Measurements from ENCODE around the gene MGRN1. TPM values are rescaled to one million over a fixed set of nuclear protein-coding genes. Genes with fewer than 3 reads are reported as not detected.

MGRN1 gene
- total and polyA plus RNA-seq, 8 donors = 17.2 to 43.8 (median 30.8) TPM

- TF ChIP-seq CTCF (IDR thresholded peaks at IDR 0.05) = no peak
- H3K4me1 ChIP-seq = peaks cover 0 to 7% (median 0%) of the 10 kb centered on the region in 3 donors
- H3K9me3 ChIP-seq = no peaks in the 10 kb centered on the region
- ATAC-seq (no peak), DNase-seq (peak in 2 of 6 donors; percentile 23 to 52), FAIRE-seq (no peak)
- intact Hi-C loops (cut with DNase I) = no loop called here
- no peaks in the 10 kb centered on the region for H3K27me3 ChIP-seq
- 78 to 79% methylated on average over 19 of the region's 19 CpGs for WGBS, 2 donors
- peaks cover 0 to 4% (median 0%) of the 10 kb centered on the region in 3 donors for H3K36me3 ChIP-seq
- H3K4me3 ChIP-seq = no peak overlapping the region
- H3K27ac ChIP-seq = no peak overlapping the region
Observed at GRCh38 chr16:4690946-4691665, 66.5 kb downstream of the MGRN1 start.

DNA sequence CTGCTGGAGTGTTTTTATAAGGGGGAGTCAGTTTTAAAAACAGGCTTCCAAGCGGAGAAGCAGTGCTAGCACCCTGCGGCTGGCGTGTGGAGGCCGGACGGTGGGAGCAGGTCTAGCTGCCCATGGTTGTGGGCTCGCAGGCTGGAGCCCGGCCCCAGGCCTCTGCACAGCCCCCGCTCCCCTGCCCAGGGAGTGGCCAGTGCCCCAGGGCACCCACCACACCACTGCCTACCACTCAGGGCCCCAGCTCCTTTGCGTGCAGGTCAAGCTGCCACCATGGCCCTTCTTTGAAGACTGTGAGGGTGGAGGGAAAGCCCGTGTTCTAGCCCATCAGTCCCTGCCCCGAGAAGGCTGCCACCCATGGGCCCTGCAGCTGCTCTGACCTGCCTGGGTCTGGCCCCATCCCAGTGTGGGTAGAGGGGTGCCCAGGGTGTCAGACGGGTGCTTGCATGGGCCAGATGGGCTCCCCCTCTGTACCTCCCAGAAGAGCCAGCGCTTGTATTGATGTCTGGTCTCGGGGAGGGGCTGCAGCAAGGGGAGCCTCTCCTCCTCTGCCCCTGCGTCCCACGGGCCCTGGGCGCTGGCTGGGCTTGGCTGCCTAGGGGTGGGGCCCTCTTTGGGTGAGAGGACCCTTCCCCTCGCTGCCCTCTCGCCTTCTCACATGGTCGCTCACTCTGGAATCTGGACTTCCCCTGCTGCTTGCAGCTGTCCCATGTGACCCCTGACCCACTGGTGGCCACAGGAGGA lies 67.2 kb downstream of the MGRN1 start:
- intact Hi-C loops (cut with DNase I) = no loop called here
- ATAC-seq = no peak
- peaks cover 0 to 7% (median 0%) of the 10 kb centered on the region in 3 donors for H3K4me1 ChIP-seq
- H3K9me3 ChIP-seq = no peaks in the 10 kb centered on the region
- H3K36me3 ChIP-seq = peaks cover 0 to 7% (median 4%) of the 10 kb centered on the region in 3 donors
- WGBS, 2 donors = 86 to 88% methylated on average over 18 to 20 of the region's 20 CpGs
- H3K4me3 ChIP-seq = no peak overlapping the region
- TF ChIP-seq CTCF (IDR thresholded peaks at IDR 0.05) = no peak
- FAIRE-seq = no peak
- DNase-seq = peak in 3 of 6 donors; percentile 43 to 68 (median 57)
- no peaks in the 10 kb centered on the region for H3K27me3 ChIP-seq
- H3K27ac ChIP-seq = no peak overlapping the region

GRCh38 chr16:4692460-4693295 lies 68.1 kb downstream of the MGRN1 start:
- TF ChIP-seq CTCF (IDR thresholded peaks at IDR 0.05) = no peak
- Histone ChIP-seq H3K4me1 (peaks cover 0 to 7% (median 0%) of the 10 kb centered on the region in 3 donors), H3K9me3 (no peaks in the 10 kb centered on the region), H3K27me3 (no peaks in the 10 kb centered on the region), H3K4me3 (peak overlapping the region; percentile 27 to 99 (median 92)), H3K36me3 (peaks cover 0 to 9% (median 4%) of the 10 kb centered on the region in 3 donors), H3K27ac (peak overlapping the region; percentile 47 to 60 (median 51))
- ATAC-seq (peak; percentile 3 to 22 (median 14)), FAIRE-seq (no peak), DNase-seq (peak in 3 of 6 donors; percentile 53 to 70 (median 63))
- 20% methylated on average over 29 to 31 of the region's 31 CpGs for WGBS, 2 donors
- intact Hi-C loops (cut with DNase I) = no loop called here

DNA sequence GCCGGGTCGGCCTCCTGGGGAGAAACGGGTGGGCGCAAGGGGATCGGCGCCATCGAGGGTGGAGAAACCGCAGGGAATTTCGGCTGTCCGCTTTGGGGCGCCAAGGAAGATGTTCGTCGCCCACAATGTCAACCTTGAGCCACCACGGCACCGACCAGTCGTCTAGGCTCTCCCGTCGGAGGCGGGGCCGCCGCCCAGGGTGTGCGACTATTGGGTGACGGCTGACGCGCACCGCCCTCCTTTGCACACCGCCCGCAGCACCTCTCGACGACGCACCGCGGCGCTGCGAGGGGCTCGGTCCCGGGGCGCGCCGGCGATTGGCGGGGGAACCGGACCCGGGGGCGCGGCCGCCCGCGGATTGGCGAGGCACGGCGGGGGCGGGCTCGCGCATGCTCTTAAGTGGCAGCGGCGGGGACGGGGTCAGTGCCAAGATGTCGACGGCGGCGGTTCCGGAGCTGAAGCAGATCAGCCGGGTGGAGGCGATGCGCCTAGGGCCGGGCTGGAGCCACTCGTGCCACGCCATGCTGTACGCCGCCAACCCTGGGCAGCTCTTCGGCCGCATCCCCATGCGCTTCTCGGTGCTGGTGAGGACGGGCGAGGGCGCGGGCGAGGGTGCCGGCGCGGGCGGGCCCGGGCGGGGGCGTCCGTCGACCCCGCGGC lies 68.8 kb downstream of the MGRN1 start, which contains the start of gene NUDT16L1:
NUDT16L1 (plus strand) TSS at position 267 of the 660 bp plus-strand sequence; CDS start at position 432, 165 bp downstream.
- 0% methylated on average over 60 to 91 of the region's 91 CpGs for WGBS, 2 donors
- Histone ChIP-seq H3K27me3 (no peaks in the 10 kb centered on the region), H3K36me3 (peaks cover 0 to 16% (median 0%) of the 10 kb centered on the region in 3 donors), H3K9me3 (no peaks in the 10 kb centered on the region), H3K27ac (peak within 1 kb of the TSS; percentile 64 to 94 (median 84)), H3K4me3 (peak within 1 kb of the TSS; percentile 88 to 99 (median 96)), H3K4me1 (peaks cover 0 to 7% (median 0%) of the 10 kb centered on the region in 3 donors)
- no peak for TF ChIP-seq CTCF (IDR thresholded peaks at IDR 0.05)
- FAIRE-seq = no peak
- peak; percentile 91 to 94 (median 92) for ATAC-seq
- peak; percentile 95 to 99 (median 97) for DNase-seq
- intact Hi-C loops (cut with DNase I) = no loop called here

Data from pancreas (tissue), 10 donors.